WI38 (cell line): ENCODE measurements around the gene CDNF.

Source experiments
- H3K4me3 ChIP-seq: 2 replicates; pipeline ENCODE4 v1.5.1; 2011; ENCODE audit warnings: low read depth, mild to moderate bottlenecking, control low read depth, low read length
- CTCF ChIP-seq: IDR thresholded peaks from 2 replicates; pipeline ENCODE4 v1.5.1; 2012; ENCODE audit warnings: low read depth, mild to moderate bottlenecking, control low read depth, low read length

Gene CDNF

GRCh38 chr10:14838582-14839304 is 906 bp upstream of the CDNF start:
- TF ChIP-seq CTCF, result no peak
- peak overlapping the region; percentile 97 for H3K4me3 ChIP-seq

GRCh38 chr10:14837003-14837756 is 657 bp downstream of the CDNF start:
- peak overlapping the region; percentile 97 for H3K4me3 ChIP-seq
- no peak for TF ChIP-seq CTCF

GRCh38 chr10:14836208-14836607 is 1.6 kb downstream of the CDNF start:
- no peak for TF ChIP-seq CTCF
- no peak overlapping the region for H3K4me3 ChIP-seq

GRCh38 chr10:14833106-14833505 is 4.7 kb downstream of the CDNF start:
- TF ChIP-seq CTCF, result no peak
- no peak overlapping the region for H3K4me3 ChIP-seq

- no peak for TF ChIP-seq CTCF
- no peak overlapping the region for H3K4me3 ChIP-seq
Observed at GRCh38 chr10:14826076-14826829, 11.6 kb downstream of the CDNF start.

- TF ChIP-seq CTCF, result no peak
- no peak overlapping the region for H3K4me3 ChIP-seq
Observed at GRCh38 chr10:14823966-14824365, 13.9 kb downstream of the CDNF start.
